Coronary artery (tissue), 2 donors: ENCODE results near the gene MAML3.

Experiments used
- DNase-seq: peaks from one replicate; pipeline ENCODE4 v3.0.0-alpha.2; 2017; ENCODE audit warnings: low spot score
- H3K27ac ChIP-seq, 2 donors: fragments of 200-600 bp; sonication (generic); one replicate each; pipeline ENCODE4 v1.5.1; 2016 to 2019
- H3K4me3 ChIP-seq: fragments of 200-600 bp; sonication (generic); 2 replicates; pipeline ENCODE4 v1.5.1; 2016; ENCODE audit warnings: mild to moderate bottlenecking, moderate library complexity
- TF ChIP-seq, protein P1 (sequence below): fragments of 200-600 bp; sonication (generic); IDR thresholded peaks from one replicate; pipeline ENCODE4 v1.5.1; 2019; ENCODE audit warnings: antibody characterized with exemption

Gene MAML3

DNA sequence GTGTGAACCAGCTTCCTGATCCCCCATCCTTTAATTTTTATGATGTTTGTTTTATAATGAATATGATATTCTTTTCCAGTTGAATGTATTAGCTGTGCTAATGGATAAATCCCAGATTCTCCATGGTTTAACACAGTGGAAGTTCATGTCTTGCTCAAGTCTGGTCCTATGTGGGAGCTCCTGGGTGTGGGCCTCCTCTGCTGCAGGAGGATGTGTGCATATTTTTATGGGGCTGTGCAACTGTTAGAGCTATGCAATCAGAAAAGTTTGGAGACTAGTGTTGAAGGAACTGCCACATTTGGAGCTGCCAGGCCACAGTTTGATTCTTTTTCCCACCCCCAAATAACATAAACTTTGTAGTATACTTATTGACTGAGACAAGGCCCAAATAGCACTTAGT is 463.6 kb downstream of the MAML3 start:
- DNase-seq = no peak
- Histone ChIP-seq H3K4me3 (no peak overlapping the region), H3K27ac (no peak overlapping the region)
- TF ChIP-seq, protein P1, sequence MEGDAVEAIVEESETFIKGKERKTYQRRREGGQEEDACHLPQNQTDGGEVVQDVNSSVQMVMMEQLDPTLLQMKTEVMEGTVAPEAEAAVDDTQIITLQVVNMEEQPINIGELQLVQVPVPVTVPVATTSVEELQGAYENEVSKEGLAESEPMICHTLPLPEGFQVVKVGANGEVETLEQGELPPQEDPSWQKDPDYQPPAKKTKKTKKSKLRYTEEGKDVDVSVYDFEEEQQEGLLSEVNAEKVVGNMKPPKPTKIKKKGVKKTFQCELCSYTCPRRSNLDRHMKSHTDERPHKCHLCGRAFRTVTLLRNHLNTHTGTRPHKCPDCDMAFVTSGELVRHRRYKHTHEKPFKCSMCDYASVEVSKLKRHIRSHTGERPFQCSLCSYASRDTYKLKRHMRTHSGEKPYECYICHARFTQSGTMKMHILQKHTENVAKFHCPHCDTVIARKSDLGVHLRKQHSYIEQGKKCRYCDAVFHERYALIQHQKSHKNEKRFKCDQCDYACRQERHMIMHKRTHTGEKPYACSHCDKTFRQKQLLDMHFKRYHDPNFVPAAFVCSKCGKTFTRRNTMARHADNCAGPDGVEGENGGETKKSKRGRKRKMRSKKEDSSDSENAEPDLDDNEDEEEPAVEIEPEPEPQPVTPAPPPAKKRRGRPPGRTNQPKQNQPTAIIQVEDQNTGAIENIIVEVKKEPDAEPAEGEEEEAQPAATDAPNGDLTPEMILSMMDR = no peak

DNA sequence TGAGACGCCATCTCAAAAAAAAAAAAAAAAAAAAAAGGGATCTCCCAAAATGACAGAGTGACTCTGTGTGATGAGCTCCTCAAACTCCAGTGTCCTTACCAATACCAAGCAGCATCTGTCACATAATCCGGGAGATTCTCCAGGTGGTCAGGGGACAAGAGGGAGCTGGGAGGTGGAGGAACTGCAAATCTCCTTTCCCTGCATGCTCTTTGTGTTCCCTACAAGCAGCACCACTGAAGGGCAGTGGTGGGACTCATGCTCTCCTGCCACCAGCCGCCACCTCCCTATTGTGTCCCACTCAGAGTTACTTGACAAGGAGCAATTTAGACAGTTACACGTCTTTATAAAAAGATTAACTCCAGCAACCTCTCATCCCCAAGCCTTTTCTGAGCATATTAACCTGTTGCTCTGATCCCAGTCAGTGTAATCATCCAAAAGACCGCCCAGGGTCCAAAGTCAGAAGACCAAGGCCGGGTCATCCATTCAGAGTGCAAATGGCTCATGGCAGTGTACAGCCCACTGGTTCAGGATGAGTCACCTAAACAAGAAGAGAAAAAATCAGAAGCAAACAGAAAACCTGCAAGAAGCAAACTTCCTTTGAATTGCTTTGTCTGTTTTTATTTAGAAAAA is 464.8 kb downstream of the MAML3 start:
- no peak for DNase-seq

DNA sequence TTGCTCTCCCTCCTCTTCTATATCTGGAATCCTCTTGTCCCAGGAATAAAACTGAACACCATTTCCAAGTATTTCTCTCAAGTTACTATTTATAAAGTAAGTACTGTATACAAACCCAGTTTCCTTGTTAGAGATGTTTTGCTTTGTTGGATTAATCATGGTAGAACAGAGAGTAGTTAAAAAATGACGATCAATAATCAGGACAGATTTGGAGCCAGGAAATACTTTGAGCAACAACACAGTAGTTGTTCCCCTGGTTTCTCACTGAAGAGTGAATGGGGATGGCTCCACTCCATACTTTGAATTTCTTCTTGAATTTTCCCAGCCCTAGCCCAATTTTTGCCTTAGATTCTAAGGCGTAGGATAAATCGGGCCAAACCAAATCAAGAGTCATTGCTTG is 467.0 kb downstream of the MAML3 start:
- TF ChIP-seq, protein P1 = no peak
- DNase-seq = no peak
- Histone ChIP-seq H3K4me3 (no peak overlapping the region), H3K27ac (peak overlapping the region; percentile 42 to 68)

More for the DNA sequence above, 464.8 kb downstream of the MAML3 start:
- H3K4me3 ChIP-seq = no peak overlapping the region
- TF ChIP-seq, protein P1 = no peak
- H3K27ac ChIP-seq = no peak overlapping the region

DNA sequence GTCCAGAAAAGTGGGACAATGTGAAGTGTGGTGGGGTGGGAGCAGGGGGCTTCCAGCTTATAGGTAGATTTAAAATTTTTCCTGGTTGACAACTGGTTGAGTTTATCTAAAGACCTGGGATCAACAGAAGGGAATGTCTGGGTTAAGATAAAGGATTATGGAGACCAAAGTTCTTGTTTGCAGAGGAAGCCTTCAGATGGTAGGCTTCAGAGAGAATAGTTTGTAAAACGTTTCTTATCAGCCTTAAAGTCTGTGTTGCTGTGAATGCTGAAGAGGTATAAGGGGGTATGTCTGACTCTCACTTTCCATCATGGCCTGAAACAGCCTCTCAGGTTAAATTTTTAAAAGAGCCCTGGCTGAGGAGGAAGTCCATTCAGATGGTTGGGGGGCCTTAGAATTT is 467.9 kb downstream of the MAML3 start:
- TF ChIP-seq, protein P1 = no peak
- Histone ChIP-seq H3K27ac (peak overlapping the region; percentile 42 to 68), H3K4me3 (no peak overlapping the region)
- no peak for DNase-seq

DNA sequence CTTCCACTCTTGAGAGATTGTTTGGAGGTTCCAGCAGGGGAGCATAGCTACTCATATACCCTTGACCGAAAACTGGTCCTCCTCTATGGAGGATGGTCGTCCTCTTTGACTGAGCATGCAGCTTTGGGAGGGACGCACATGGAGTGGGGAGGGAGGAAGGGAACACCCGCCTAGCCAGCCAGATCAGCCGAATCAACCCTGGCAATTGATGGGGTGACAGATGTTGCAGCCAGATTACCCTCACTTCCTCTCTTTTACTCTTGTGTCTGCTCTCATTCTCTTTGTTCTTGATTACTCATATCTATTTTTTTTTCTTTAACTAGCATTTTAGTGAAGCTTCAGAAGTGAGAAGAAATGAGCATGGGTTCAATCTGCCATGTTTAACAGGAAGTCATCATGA is 468.8 kb downstream of the MAML3 start:
- Histone ChIP-seq H3K4me3 (no peak overlapping the region), H3K27ac (no peak overlapping the region)
- DNase-seq = no peak
- TF ChIP-seq, protein P1 = no peak

DNA sequence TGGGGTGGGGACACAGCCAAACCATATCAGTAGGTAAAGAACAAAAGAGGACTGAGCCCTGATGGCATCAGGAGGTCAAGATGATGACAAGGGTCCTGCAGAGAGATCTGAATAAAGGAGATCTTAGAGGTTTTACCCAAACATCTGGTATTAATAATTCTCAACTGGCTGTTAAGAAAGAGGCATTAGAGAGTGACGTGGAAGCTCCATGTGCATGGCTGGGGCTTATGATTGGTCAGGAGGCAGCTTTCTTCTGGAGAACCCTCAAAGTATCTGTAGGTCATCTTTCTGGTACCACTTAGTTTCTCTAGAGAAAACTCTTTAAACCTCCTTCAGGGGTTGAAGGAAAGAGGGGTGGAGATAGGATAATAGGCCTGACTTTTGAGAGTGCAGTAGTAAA is 469.6 kb downstream of the MAML3 start:
- Histone ChIP-seq H3K27ac (no peak overlapping the region), H3K4me3 (no peak overlapping the region)
- TF ChIP-seq, protein P1 = no peak
- DNase-seq = no peak

DNA sequence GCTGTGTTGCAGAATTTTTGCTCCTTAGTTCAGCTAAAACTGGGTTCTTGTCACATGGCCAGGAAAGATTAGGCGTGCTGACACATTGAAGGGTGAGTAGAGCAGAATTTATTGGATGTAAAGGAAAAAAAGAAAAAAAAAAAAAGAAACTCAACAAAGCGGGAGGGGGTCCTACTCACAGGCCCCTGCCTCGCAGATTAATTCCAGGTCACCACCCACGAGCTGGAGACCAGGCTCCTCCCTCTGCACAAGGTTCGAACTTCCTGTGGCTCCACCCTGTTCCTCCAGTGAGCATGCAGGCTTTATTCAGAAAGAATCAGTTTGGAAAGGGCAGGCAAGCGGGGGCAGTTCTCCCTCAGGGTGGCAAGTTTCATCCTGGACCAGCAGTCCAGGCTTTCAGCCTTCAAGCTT is 471.2 kb downstream of the MAML3 start:
- Histone ChIP-seq H3K4me3 (no peak overlapping the region), H3K27ac (peak overlapping the region in 1 of 2 donors; percentile 13)
- TF ChIP-seq, protein P1 = no peak
- no peak for DNase-seq
